Amniotic stem cell (primary cell): Measurements from ENCODE around the gene TMEM175.
"Not testable (repeated sequence)": the region's sequence is repeated elsewhere in the genome, so short reads cannot be mapped to it uniquely, and the experiment has no call there.

ENCODE experiments used
- DNase-seq: peaks from one replicate; lab custom pipeline; 2025; lab: John Stamatoyannopoulos, UW

The TMEM175 gene

GRCh38 chr4:917466-917865, 14.8 kb upstream of the TMEM175 start:
- no peak for DNase-seq

DNA sequence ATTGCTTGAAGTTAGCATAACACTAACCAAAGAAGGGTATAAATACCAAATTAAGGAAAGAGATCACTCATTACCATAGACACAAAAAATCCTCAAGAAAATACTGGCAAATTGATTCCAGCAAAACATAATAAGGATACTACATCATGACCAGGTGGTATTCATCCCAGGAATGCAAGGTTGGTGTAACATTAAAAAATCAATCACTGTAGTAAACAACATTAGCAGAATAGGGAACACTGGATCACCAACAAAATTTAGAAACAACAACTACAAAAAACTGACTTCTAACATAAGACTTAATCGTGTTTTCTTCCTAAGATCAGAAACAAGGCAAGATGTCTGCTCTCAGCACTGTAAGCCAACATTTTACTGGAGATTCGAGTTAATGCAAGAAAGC, 14.3 kb upstream of the TMEM175 start:
- DNase-seq = no peak

DNA sequence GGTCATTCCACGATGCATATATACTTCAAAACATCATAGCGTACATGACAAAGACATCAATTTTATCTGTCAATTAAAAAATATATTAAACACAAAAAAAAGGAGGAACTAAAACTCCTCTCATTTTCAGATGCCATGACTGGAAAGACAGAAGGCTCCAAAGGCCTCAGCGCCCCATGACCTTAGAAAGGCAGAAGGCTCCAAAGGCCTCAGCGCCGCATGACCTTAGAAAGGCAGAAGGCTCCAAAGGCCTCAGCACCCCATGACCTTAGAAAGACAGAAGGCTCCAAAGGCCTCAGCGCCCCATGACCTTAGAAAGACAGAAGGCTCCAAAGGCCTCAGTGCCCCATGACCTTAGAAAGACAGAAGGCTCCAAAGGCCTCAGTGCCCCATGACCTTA, 13.7 kb upstream of the TMEM175 start:
- DNase-seq = not testable (repeated sequence)

DNA sequence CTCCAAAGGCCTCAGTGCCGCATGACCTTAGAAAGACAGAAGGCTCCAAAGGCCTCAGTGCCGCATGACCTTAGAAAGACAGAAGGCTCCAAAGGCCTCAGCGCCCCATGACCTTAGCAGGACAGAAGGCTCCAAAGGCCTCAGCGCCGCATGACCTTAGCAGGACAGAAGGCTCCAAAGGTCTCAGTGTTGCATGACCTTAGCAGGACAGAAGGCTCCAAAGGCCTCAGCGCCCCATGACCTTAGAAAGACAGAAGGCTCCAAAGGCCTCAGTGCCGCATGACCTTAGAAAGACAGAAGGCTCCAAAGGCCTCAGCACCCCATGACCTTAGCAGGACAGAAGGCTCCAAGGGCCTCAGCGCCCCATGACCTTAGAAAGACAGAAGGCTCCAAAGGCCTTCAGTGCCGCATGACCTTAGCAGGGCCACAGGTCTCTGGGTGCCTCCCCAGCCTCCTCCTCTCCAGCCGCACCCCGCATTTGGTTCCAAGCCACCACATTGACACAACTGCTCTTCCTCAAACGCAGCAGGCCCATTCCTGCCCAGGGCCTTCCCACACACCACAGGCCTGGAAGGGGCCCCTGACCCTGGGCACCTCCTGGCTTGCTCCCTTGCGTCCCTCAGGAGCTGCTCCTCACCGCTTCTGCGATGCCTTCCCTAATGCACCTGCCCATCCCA, 13.1 kb upstream of the TMEM175 start:
- not testable (repeated sequence) for DNase-seq

- DNase-seq = no peak
Observed at GRCh38 chr4:921830-922331, 10.4 kb upstream of the TMEM175 start.

- DNase-seq = no peak
Observed at GRCh38 chr4:924107-925096, 7.9 kb upstream of the TMEM175 start.

DNA sequence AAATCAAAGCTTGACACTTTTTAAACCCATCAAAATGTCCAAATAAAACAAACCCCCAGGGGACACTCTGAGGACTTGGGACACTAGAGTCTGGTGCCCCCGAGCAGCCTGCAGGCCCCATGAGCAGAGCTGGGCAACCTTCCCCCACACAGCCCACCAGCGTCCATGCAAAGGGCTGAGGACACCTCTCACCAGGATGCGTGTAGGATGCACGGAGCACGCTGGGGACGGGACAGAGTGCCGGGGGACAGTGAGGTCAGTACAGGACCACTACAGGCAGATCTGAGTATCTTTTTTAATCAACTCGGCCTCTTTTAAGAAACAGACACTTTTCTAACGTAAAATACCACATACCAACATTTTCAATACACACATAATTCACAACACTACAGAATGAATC, 7.1 kb upstream of the TMEM175 start:
- no peak for DNase-seq

GRCh38 chr4:925771-926500, 6.3 kb upstream of the TMEM175 start:
- no peak for DNase-seq

GRCh38 chr4:926538-926937, 5.7 kb upstream of the TMEM175 start:
- no peak for DNase-seq

GRCh38 chr4:927566-927965, 4.7 kb upstream of the TMEM175 start:
- not testable (repeated sequence) for DNase-seq

DNA sequence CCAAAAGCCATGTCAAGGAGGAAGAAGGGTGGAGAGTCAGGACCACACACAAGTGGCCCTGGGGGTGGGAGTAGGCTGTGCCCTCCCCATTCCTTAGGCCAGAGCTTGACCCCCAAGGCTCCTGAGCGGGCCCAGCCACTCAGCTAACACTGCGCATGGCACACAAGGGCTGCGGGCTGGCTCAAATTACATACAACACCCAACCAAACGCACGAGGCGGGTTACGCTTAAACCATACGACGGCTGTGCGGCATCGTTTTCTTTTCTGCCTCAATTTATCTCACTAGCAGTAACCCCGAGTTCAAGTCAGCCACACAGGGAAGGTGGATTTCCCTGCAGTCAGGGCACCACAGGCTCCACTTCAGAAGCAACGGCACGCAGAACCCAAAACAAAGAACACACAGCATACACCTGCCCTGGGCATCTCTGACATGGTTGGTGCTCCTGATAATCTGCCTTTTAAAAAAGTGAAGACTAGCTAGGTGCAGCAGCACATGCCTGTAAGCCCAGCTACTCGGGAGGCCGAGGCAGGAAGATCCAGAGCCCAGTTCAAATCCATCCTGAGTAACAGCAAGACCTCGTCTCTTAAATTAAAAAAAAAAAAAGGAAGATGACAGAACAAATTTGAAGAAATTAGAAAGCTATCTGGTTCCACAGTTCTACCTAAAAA, 3.0 kb upstream of the TMEM175 start:
- DNase-seq = no peak

- no peak for DNase-seq
Observed at GRCh38 chr4:930028-930551, 2.2 kb upstream of the TMEM175 start.

GRCh38 chr4:930827-931193, 1.4 kb upstream of the TMEM175 start:
- no peak for DNase-seq

DNA sequence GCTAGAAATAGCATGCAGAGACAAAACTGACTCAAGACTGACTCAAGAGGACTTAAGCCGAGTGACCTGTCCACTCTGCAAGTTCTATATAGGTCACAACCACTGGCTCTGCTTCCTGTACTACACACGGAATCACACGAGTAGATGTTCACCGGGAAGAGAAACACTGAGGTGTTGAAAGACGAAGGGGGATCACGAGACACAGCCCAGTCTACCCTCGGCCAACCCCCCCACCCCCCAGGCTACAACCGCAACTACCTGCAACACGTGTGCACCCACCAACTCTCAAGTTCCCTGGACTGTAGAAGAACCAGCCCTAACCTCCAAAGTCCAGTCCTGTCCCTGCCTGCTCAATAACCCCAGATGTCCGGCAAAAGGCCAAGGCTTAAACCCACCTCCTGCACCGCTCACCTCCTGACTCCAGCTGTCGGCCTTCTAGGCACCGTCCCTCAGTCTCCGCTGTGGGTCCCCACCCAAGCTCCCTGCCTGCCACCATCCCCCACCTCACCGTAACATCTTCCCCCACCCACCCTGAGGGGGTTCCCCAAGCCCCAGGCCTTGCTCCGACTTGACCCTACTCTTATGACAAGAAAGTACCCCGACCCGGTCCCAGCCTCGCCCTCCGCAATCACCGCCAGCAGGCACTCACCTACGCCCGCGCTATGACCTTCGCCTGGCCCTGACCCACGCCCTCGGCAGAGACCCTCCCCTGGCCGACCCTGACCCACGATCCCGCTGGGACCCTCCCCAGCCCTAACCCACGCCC, 883 bp upstream of the TMEM175 start:
- DNase-seq = no peak

- DNase-seq = no peak
Observed at GRCh38 chr4:932713-933070, 432 bp downstream of the TMEM175 start.

DNA sequence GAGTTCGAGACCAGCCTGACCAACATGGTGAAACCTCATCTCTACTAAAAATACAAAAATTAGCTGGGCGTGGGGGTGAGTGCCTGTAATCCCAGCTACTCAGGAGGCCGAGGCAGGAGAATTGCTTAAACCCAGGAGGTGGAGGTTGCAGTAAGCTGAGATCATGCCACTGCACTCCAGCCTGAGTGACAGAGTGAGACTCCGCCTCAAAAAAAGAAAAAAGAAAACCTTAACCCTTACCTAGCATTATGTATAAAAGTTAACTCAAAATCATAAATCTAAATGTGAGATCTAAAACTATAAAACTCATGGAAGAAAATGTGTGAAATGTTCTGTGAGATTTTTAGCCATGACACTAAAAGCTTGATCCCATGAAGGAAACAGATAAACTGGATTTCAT, 7.2 kb downstream of the TMEM175 start:
- DNase-seq = not testable (repeated sequence)

GRCh38 chr4:945274-946102, 13.2 kb downstream of the TMEM175 start:
- no peak for DNase-seq

DNA sequence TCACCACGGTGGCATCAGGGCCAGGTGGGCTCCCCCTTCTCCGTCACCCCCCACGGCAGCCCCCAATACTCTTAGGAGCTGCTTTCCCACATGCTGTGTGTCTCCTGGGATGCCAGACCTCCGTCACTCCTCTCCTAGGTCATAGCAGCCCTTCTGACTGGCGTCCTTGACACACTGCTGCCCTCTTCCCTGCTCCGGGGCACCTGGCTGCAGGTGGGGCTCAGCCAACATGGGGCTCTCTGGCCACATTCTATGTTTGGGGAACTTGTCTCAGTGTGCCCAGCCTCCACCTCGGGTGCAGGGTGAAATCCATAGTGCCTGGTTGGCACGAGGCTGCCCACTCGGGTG, 13.8 kb downstream of the TMEM175 start:
- no peak for DNase-seq

- no peak for DNase-seq
Observed at GRCh38 chr4:946517-947471, 14.5 kb downstream of the TMEM175 start.
